ENCODE data around the gene SLC27A3. TPM values are rescaled to one million over a fixed set of nuclear protein-coding genes. Genes with fewer than 3 reads are reported as not detected.

Gene SLC27A3
- total and polyA plus RNA-seq, 7 donors = 1.6 to 45.7 (median 22.8) TPM

- Histone ChIP-seq H3K27ac (no peak overlapping the region), H3K4me1 (peaks cover 0 to 33% (median 21%) of the 10 kb centered on the region in 4 donors), H3K36me3 (no peaks in the 10 kb centered on the region), H3K27me3 (peaks cover 0 to 3% (median 0%) of the 10 kb centered on the region in 3 donors), H3K9me3 (no peaks in the 10 kb centered on the region), H3K4me3 (no peak overlapping the region)
- WGBS, 2 donors = 80 to 90% methylated on average over 12 of the region's 12 CpGs
- no peak for TF ChIP-seq CTCF (IDR thresholded peaks at IDR 0.05)
- TF ChIP-seq POLR2A (IDR thresholded peaks at IDR 0.05) = no peak
- TF ChIP-seq POLR2AphosphoS5 (IDR thresholded peaks at IDR 0.05) = no peak
- no peak for TF ChIP-seq EP300 (IDR thresholded peaks at IDR 0.05)
- peak; percentile 59 for DNase-seq
- intact Hi-C loops (cut with DNase I) = loop anchor here (2.0 kb wide), 1 partner anchor 129 kb away; the partner anchor contains the start of gene GATAD2B
These were observed 18.9 kb downstream of the SLC27A3 start for GRCh38 chr1:153793973-153794615.

- WGBS, 2 donors = 65 to 77% methylated on average over 14 of the region's 14 CpGs
- no peak for TF ChIP-seq POLR2A (IDR thresholded peaks at IDR 0.05)
These were observed 19.6 kb downstream of the SLC27A3 start for GRCh38 chr1:153794624-153795329.

GRCh38 chr1:153795330-153795837 lies 20.2 kb downstream of the SLC27A3 start:
- Histone ChIP-seq H3K36me3 (no peaks in the 10 kb centered on the region), H3K27ac (no peak overlapping the region), H3K9me3 (no peaks in the 10 kb centered on the region), H3K4me3 (no peak overlapping the region), H3K27me3 (peaks cover 0 to 3% (median 0%) of the 10 kb centered on the region in 3 donors), H3K4me1 (peaks cover 0 to 22% (median 12%) of the 10 kb centered on the region in 4 donors)
- peak; percentile 62 for DNase-seq
- no peak for TF ChIP-seq EP300 (IDR thresholded peaks at IDR 0.05)
- TF ChIP-seq POLR2AphosphoS5 (IDR thresholded peaks at IDR 0.05) = no peak
- no peak for TF ChIP-seq POLR2A (IDR thresholded peaks at IDR 0.05)
- TF ChIP-seq CTCF (IDR thresholded peaks at IDR 0.05) = no peak
- WGBS, 2 donors = 77 to 87% methylated on average over 18 of the region's 18 CpGs
- intact Hi-C loops (cut with DNase I) = no loop called here

More at GRCh38 chr1:153794624-153795329, 19.6 kb downstream of the SLC27A3 start:
- H3K4me1 ChIP-seq = peaks cover 0 to 26% (median 14%) of the 10 kb centered on the region in 4 donors
- no peaks in the 10 kb centered on the region for H3K36me3 ChIP-seq
- H3K9me3 ChIP-seq = no peaks in the 10 kb centered on the region
- intact Hi-C loops (cut with DNase I) = no loop called here
- no peak overlapping the region for H3K27ac ChIP-seq
- no peak overlapping the region for H3K4me3 ChIP-seq
- DNase-seq = peak; percentile 69
- H3K27me3 ChIP-seq = peaks cover 0 to 3% (median 0%) of the 10 kb centered on the region in 3 donors

DNA sequence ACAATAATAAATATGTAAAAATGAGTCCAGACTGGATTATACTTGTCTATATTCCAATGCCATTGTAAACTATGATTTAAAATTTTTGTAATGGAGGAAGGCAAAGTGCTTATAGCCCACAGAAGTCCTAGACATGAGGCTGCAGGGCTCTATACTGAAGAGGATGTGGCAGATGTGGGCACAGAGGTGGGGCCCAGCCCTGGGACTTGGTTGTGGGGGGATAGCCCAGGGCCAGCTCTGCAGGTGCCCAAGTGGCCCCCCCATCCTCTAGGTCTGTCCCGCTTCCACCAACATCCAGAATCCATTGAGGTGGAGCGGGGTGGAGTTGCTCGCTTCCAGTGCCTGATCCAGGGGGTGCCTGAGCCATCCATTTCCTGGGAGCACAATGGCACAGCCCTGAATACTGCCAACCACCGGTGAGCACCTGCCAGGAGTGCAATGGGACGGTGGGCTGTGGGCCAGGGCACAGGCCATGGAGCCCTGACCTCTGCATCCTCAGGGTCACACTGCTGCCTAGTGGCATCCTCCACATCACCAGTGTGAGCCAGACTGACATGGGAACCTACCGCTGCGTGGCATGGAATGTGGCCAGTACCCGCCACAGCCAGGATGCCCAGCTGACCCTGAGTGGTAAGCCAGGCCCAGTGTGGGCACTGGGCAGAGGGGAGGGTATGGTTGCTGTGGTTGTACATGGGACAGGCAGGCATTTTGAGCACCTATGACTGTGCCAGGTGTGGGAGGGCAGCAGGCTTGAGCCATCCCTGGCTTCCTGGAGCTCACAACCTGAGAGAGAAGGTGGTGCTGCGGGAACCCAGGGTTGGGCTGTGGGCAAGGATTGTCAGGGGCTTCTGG lies 21.0 kb downstream of the SLC27A3 start:
- Histone ChIP-seq H3K27ac (no peak overlapping the region), H3K4me1 (peaks cover 0 to 15% (median 5%) of the 10 kb centered on the region in 4 donors), H3K36me3 (no peaks in the 10 kb centered on the region), H3K27me3 (peaks cover 0 to 3% (median 0%) of the 10 kb centered on the region in 3 donors), H3K4me3 (no peak overlapping the region), H3K9me3 (no peaks in the 10 kb centered on the region)
- 83 to 93% methylated on average over 9 of the region's 9 CpGs for WGBS, 2 donors
- peak; percentile 56 for DNase-seq
- TF ChIP-seq CTCF (IDR thresholded peaks at IDR 0.05) (no peak), EP300 (IDR thresholded peaks at IDR 0.05) (no peak), POLR2A (IDR thresholded peaks at IDR 0.05) (no peak), POLR2AphosphoS5 (IDR thresholded peaks at IDR 0.05) (no peak)
- intact Hi-C loops (cut with DNase I) = no loop called here

Data from sigmoid colon (tissue), 7 donors.